ENCODE data around the gene BNIP5.
A peak's percentile ranks its signal among the peaks of the same experiment; 100 is the strongest.

Gene BNIP5

DNA sequence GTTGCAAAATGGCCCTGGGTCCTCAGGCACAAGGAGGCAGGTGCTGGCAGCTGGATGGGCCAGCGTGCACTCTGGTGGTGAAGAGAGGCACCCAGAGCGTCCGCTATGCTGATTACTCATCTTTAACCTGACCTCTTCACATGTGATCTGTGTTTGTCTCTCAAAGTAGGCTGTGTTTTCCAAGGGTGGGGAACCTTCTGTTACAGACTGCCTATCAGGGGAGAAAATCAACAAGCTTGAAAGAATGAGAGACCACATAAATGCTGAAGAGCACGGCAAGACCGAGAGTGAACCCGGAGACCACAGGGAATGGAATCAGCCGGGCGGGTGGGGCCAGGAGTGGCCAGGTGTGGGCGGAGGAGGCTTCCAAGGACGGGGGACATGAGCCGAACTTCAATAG lies 16.2 kb downstream of the BNIP5 start:
- DNase-seq, result no peak

DNA sequence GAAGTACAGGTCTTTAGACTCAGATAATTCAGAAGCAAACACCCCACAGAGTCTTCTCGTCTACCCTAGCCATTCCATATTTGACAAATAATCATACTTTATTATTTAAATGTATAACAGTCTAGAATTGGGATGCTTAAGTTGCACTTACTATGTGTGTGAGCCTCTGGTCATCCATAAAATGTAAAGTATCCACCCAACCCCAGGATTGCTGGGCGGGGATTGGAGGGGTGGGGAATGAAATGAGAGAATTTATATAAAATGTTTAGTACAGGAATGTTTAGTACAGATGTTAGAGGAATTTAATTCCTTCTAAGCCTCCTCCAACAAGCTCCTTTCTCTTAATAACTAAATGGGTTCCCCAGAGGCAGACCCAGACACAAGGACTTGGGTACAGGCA lies 16.9 kb downstream of the BNIP5 start:
- DNase-seq, result no peak

DNA sequence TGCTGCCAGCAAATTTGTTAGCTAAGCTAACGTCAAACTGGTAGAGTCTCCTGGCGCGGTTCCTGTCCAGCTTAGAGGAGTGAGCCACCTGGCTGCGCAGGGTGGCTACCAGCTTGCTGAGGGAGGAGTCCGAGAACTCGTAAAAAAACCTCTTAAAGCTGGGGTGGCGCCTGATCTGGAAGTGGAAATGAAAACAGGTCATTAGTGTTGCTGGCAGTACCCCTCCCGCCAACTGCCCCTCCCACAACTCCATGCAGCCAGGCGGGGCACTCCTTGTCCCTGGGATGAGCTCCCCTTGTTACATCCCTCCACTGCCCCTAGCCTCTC lies 17.3 kb downstream of the BNIP5 start:
- DNase-seq, result no peak

DNA sequence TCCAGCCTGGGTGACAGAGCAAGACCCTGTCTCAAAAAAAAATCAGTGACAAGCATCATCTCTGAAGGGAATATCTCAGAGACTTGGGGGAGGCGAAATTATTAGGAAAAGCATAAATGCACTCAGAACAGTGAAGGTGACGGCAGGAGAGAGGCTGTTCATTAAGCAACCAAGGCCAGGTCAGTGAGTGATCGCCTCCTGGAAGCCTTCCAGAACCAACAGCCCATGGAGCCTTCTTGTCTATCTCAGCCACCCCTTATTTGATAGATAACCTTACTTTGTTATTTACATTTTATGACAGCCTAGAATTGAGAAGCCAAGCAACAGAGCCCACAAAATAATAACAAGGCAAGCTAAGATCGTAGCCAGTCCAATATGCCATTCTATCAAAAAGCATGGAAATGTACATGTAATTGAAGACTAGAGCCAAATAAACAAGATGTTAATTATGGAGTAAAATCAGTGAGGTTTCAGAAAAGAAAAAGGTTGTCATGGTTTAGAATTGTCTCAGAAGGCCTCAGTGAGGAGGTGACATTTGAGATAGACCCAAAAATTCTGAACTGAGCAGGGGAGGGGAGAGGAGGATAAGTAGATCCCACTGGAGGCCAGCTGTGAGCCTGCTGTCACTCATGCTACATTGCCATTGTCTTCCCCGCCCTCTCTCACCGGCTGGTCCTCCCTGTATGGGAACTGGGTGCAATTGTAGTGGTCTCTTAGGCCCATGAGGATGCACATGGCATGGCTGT lies 17.8 kb downstream of the BNIP5 start:
- no peak for DNase-seq

DNA sequence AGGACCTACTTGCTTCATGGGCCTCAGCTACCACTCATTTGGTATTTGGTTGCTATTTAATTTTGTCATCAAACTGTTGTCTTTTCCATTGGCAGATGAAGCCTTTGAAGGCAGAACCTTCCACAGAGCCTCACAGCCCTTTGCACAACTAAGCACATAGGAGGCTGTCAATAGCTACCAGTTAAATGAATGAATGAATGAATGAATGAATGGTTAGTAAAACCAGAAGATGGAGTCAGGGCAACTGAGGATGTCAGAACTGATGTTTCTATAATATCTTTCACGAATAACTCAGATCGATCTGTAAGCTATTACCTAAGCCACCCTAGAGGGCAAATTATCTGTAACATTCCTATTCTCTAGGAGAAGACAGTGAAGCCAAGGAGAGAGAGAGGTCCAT lies 19.1 kb downstream of the BNIP5 start:
- no peak for DNase-seq

DNA sequence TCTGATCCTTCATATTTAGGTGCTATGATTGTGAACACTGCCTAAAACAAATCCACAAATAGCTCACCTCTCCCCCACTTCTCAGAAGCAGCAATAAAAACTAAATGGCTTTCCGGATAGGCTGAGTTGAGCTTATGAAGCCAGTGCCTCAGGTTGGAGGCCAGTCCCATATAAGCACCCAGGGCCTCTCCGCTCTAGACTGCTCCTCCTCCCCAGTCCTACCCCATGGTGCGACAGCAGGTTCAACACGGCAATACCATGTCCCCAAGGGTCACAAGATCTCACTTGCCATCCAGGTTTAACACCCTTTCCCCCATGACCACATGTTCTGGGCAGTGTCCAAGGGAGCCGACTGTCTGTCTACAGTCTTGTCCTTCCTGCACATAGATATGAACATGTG lies 20.8 kb downstream of the BNIP5 start:
- DNase-seq, result no peak

DNA sequence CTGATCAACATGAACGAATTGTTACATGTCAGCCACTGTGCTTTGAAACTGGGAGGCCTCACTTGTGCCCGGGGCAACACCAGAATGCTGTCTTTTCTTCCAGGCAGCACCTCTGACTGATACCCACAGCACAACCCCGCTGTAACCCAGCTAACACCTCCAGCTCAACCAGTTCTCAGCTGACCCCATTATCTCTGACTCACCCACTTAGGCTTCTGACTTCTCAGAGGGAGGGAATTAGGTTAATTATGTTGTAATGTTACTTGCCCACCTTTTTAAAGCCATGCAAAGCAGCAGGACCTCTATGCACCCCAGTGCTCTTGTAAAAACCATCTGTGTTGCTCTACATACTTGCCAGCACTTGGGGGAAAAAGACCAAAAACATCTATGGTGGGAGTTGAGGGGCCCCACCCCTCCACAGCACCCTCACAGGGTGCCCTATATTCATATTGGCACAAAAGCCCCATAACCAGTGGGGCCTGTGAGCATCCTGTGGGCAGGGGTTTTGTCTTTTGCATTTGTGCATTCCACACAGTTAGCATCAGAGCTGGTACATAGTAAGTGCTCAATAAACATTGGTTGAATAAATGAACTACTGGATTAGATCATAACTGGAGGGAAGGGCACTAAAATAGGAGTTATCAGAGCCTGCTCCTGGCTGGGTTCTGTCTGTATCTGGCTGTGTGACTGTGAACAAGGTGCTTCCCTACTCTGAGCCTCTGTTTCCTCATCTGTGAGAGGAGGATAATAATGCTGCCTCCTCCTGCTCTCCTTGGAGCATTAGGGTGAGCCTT lies 22.3 kb downstream of the BNIP5 start:
- DNase-seq, result no peak

DNA sequence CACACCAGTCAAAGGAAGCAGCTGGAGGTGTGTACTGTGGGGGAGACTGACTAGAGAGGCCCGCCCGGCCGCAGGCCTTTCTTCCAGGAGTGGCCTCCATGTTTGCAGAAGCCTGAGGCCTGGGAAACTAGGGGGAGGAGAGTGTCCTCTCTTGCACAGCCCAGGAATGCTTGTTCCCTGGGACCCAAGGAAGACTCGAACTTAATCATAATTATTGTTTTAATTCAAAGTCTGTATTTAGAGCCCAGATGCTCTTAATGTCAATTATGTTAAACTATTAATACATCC lies 23.1 kb downstream of the BNIP5 start:
- DNase-seq, result no peak

DNA sequence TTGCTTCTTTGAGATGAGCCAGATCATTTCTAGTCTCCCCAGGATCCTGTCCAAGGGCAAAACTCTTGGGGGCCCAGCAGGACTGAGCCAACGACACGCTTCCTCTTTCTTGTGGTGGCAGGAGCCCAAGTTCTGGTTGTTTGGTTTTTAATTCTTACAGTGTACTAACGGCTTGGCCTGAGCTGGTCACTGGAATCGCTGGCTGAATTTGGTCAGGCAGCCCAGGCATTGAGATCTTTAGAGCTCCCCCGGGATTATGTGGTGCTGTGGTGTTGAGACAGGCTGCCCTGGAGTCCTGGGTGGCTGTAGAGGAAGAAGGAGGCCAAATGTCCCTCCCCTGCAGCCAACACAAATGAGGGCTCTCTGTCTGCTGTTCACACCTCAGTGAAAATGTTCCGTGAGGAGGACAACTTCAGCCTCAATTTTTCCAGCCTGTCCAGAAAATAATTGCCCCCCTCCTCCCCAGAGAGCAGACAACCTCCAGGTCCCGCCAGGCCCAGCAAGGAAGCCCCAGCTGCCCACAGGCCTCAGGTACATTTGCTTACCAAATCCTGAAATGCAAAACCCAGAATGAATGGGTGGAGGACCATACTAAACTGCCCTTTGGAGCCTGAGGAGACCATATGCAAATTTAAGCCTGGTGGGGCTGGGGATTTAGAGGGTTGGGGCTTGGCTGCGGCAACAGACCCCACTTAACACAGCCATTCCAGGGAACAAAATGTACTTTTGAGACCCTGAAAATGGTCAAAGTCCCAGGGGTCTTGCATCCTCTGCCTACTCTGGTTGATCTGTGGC lies 23.6 kb downstream of the BNIP5 start:
- no peak for DNase-seq

DNA sequence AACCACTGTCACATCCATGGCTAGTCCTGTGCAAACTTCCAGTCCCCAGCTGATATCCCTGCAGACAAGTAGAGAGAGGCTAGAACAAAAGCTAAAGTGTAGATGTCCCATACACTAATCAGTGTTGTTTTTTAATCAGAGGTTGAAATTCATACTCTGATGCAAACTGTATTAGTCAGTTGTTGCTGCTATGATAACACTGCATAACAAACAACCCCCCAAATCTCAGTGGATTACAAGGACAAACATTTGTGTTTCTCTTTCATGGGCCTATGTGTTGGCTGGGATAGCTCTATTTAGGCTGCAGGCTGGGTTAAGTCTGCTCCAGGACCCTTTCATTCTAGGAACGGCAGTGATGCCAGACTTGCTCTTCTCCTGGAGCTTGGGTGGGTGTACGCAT lies 26.8 kb downstream of the BNIP5 start:
- DNase-seq, result no peak

DNA sequence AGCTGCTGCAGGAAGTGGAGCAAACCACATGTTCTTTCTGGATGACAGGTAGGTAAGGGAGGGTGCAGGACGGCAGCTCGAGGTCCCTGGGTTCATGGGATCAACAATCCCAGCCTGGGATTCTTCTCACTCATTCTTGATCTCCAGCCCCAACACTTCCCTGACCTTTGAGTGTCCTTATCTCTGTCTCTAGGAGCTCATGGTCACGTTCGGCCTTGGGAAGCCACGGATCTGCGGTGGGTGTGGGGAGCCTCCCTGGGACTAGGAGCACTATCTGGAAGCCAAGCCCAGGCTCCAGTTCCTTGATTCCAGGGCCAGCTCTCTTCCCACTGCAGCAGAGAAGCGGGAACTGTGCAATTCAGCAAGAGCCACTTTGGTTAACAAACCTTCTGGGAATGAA lies 27.5 kb downstream of the BNIP5 start:
- no peak for DNase-seq

DNA sequence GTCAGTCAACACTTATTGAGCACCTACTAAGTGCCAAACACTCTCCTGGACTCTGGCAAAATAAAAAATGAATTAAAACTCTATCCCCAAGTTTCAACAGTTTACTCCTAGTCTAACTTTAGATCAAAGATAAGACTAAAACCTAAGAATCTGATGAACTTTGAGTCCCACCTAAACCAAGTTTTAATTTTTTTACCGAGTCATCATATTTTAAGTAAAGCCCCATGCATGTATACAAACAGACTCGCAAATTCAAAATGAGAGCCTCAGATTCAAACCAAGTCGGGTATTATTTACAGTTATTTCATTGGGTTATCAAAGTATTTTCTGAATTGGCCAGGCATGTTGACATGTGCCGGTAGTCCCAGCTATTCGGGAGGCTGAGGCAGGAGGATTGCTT lies 28.2 kb downstream of the BNIP5 start:
- DNase-seq, result no peak

DNA sequence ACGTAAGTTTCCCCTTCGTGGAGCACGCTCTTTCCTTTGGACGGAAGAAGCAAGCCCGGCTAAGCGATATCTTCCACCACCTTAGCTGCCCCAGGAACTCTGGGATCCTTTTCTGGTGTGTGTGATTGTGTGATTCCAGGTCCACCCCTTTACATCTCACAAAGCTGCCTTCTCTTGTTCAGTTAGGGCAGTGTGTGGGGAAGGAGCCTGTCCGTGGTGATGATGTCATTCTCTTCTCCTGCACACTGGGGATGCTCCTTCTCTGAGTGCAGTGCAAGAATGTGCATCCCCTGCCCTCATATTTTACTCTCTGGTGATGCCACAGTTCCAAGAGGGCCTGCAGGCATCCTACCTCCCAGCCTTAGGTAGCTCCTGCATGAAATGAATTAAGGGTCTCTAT lies 30.3 kb downstream of the BNIP5 start:
- no peak for DNase-seq

DNA sequence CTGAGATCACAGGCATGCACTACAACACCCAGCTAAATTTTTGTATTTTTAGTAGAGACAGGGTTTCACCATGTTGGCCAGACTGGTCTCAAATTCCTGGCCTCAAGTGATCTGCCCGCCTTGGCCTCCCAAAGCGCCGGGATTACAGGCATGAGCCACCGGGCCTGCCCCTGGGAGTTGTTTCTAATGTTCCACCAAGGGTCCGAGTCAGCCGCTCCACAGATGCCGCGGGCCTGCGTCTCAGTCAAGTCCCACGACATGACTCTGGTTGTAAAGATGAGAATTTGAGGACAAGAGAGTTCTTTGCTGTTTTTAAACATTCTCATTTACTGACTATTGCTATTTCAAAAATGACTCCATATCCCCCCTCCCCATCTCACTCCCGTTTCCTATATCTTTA lies 30.8 kb downstream of the BNIP5 start:
- no peak for DNase-seq

DNA sequence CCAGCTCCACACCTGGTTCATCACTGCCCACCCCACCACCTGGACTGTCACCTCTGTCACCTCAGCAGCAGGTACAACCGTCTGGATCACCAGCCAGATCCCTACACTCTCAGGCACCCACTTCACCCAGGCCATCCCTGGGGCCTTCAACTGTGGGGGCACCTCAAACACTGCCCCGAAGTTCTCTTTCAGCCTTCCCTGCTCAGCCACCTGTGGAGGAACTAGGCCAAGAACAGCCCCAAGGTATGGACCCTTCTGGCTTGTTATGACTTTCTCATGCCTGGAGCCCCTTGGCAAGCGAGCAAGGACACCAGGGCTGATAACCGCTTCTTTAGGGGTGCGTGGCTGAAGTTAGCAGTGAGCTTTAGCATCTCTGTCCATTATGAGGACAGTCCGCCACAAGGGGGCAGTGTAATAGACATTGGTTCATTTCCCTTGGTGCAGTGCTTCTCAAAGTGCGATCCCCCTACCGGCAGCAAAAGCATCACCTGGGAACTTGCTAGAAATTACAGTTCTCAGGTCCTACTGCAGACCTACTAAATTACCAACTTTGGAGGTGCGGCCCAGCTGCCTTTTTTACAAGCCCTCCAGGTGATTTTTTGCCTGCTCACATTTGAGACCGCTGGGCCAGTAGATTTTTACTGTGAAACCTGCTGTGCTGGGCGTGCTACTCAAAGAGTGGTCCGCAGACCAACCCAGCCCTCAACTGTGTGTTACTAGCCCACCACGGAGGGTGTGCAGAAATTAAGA lies 34.3 kb downstream of the BNIP5 start:
- DNase-seq, result peak; percentile 90 to 93

DNA sequence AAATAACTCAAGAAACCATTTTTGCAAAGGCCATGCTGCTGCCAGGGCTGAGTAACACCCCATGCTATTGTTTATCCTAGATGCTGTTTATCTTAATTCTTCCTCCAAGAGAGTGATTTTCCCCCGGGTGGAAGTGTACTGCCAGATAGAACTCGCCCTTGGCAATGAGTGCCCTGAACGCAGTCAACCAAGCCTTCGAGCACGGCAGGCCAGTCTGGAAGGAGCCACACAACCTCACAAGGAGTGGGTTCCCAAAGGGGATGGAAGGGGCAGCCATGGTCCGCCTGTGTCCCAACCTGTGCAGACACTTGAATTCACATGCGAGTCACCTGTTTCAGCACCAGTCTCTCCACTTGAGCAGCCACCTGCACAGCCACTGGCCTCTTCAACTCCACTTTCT lies 34.9 kb downstream of the BNIP5 start:
- no peak for DNase-seq

DNA sequence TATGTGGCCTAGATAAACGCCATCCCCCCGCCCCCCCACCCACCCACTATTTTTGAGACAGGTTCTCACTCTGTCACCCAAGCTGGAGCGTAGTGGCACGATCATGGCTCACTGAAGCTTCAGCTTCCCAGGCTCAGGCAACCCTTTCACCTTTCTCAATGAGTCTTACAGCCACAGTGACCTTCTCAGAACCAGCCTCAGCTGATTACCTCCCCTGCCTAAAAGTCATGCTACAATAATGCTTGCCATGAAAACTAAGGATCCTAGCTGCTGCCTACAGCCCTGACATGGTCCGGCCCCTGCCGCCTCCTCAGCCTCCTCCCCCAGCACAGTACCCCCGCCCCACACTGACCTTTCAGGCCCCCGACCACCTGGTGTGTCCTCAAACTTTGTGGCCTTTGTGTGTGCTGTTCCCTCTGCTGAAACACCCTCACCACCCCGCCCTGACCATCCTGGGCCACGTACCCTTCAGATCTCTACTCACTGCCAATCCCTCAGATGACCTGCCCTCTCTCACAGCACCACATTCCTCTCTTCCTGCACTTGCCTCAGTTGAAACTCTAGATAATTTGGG lies 35.5 kb downstream of the BNIP5 start:
- DNase-seq, result no peak

DNA sequence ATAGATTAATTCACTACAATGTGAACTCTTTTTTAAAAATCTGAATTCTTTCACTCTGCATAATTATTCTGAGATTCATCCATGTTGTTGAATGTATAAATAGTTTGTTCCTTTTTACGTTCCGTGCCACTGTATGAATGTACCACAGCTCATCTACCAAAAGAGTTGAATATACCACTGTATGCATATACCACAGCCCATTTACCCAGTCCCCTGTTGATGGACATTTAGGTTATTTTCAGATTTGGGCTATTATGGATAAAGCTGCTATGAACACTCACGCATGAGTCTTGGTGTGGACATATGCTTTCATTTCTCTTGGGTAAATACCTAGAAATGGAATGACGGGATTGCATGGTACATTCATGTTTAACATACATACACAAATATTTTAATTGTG lies 38.7 kb downstream of the BNIP5 start:
- no peak for DNase-seq

DNA sequence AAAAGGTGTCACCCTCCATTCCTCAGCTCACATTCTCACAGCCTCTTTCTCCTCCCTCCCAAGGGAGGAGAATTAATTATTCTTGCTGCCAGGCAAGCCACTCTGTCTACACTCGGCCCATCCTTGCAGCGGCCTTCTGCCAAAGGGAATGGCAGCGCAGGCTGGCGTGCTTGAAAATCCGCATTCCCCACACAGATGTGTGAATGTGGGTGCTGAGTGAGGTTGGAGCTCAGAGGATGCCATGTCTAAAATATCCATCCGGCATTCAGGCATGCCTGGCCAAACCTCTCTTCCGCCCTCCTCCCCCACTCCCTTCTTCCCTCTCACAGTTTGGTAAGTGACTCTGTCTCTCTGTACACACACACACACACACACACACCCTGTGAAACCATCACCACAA lies 39.2 kb downstream of the BNIP5 start:
- DNase-seq, result no peak

DNA sequence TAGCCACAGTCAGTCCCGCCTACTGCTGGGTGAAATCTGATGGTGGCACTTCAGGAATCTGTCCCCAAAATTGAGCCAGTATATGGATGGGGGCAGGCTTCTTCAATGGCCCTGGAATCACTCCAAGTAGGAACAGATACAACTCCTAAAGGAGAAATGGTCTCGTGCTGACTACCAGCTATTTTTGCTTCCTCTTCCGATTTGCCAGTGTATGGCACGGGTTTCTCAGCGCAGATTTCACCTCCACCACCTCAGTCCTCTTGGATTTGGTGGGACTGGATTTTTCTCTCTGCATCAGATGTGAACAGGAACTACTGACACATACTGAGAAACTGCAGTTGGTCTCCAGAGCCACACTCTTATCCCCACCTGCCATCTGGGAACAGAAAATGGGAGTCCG lies 39.6 kb downstream of the BNIP5 start:
- no peak for DNase-seq

DNA sequence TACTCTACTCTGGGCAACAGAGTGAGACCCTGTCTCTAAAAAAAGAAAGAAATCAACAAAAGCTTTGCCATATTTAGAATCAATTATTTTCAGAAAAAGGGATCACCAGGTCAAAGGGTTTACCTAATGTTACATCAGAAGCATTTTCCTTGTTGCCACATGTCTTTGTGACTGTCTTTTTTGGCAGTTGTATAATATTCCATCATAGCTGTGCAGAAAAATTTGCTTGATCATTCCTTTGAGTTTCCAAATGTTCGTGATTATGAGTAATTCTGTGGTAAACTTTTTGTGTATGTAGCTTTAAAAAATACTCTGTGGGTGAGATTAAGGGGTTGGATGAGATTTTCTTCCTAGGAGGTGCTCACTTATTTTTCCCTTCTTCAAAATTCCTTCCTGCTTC lies 40.4 kb downstream of the BNIP5 start:
- no peak for DNase-seq

DNA sequence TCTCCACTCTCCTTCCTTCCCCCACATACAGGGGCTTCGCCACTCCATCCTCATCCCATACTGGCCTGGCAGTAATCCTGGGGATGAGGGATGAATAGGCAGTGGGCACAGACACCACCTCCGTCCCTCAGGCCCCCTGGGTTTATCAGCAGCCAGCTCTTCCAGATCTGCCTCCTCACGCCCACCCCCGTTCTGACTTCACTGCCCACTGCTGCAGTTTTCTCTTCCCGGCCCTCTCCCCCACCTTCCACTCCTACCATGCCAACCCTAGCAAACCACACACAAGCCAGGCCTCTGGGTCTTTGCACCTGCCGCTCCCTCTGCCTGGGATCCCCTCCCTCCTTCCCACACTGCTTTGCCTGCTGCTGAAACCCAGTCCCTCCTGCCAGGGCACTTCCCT lies 44.5 kb downstream of the BNIP5 start:
- no peak for DNase-seq

All from CD4-positive, alpha-beta T cell treated with Interferon alpha-2 for 1 hour (primary cell).